Muscle layer of duodenum (tissue), 2 donors: ENCODE results near the gene ABCB9.
"Not testable (repeated sequence)": the region's sequence is repeated elsewhere in the genome, so short reads cannot be mapped to it uniquely, and the experiment has no call there.

Experiments
- H3K27ac ChIP-seq: one replicate; pipeline ENCODE4 v1.7.0; 2013; ENCODE audit warnings: mild to moderate bottlenecking, low read length
- H3K27me3 ChIP-seq: one replicate; pipeline ENCODE4 v1.7.0; 2013; ENCODE audit warnings: low read depth, mild to moderate bottlenecking, control low read depth, low read length
- H3K36me3 ChIP-seq, 2 donors: one replicate each; pipeline ENCODE4 v1.7.0; 2013; ENCODE audit warnings: low read length in 2 of 2, control low read depth in 1 of 2, mild to moderate bottlenecking in 1 of 2; ENCODE audit not compliant: insufficient read depth in 2 of 2, control insufficient read depth in 1 of 2
- H3K4me1 ChIP-seq, 2 donors: one replicate each; pipeline ENCODE4 v1.7.0; 2013; ENCODE audit warnings: low read length in 2 of 2, mild to moderate bottlenecking in 2 of 2, control low read depth in 1 of 2, moderate library complexity in 1 of 2; ENCODE audit not compliant: insufficient read depth in 2 of 2, control insufficient read depth in 1 of 2
- H3K4me3 ChIP-seq, 2 donors: one replicate each; pipeline ENCODE4 v1.7.0; 2013; ENCODE audit warnings: low read length in 2 of 2, low read depth in 1 of 2, mild to moderate bottlenecking in 1 of 2
- H3K9me3 ChIP-seq, 2 donors: one replicate each; pipeline ENCODE4 v1.7.0; 2013; ENCODE audit warnings: low read length in 2 of 2, control low read depth in 1 of 2, mild to moderate bottlenecking in 1 of 2; ENCODE audit not compliant: control insufficient read depth in 1 of 2
- donor health status: healthy.

The ABCB9 gene

GRCh38 chr12:122941351-122941750 lies 24.9 kb downstream of the ABCB9 start:
- not testable (repeated sequence) for H3K9me3 ChIP-seq, H3K4me1 ChIP-seq, H3K27me3 ChIP-seq, H3K36me3 ChIP-seq, H3K4me3 ChIP-seq, H3K27ac ChIP-seq

GRCh38 chr12:122939125-122939524 lies 27.1 kb downstream of the ABCB9 start:
- Histone ChIP-seq H3K36me3 (no peaks in the 10 kb centered on the region), H3K27me3 (no peaks in the 10 kb centered on the region)

GRCh38 chr12:122937622-122938091 lies 28.6 kb downstream of the ABCB9 start:
- Histone ChIP-seq H3K4me3 (no peak overlapping the region), H3K9me3 (no peaks in the 10 kb centered on the region), H3K27ac (no peak overlapping the region), H3K4me1 (no peaks in the 10 kb centered on the region), H3K36me3 (peaks cover 0 to 2% of the 10 kb centered on the region in 2 donors), H3K27me3 (no peaks in the 10 kb centered on the region)

More at GRCh38 chr12:122939125-122939524, 27.1 kb downstream of the ABCB9 start:
- H3K4me1 ChIP-seq: no peaks in the 10 kb centered on the region
- H3K4me3 ChIP-seq: no peak overlapping the region
- no peak overlapping the region for H3K27ac ChIP-seq
- no peaks in the 10 kb centered on the region for H3K9me3 ChIP-seq

GRCh38 chr12:122935318-122935717 lies 30.9 kb downstream of the ABCB9 start:
- no peaks in the 10 kb centered on the region for H3K4me1 ChIP-seq
- no peak overlapping the region for H3K4me3 ChIP-seq
- peaks cover 0 to 10% of the 10 kb centered on the region in 2 donors for H3K36me3 ChIP-seq
- no peaks in the 10 kb centered on the region for H3K9me3 ChIP-seq
- no peak overlapping the region for H3K27ac ChIP-seq
- no peaks in the 10 kb centered on the region for H3K27me3 ChIP-seq

- Histone ChIP-seq H3K4me3 (no peak overlapping the region), H3K36me3 (peaks cover 0 to 10% of the 10 kb centered on the region in 2 donors), H3K9me3 (no peaks in the 10 kb centered on the region), H3K27ac (no peak overlapping the region), H3K4me1 (no peaks in the 10 kb centered on the region), H3K27me3 (no peaks in the 10 kb centered on the region)
Observed at GRCh38 chr12:122934722-122935121, 31.5 kb downstream of the ABCB9 start.

GRCh38 chr12:122932207-122932606 lies 34.1 kb downstream of the ABCB9 start:
- no peaks in the 10 kb centered on the region for H3K4me1 ChIP-seq
- H3K9me3 ChIP-seq: no peaks in the 10 kb centered on the region
- H3K27ac ChIP-seq: no peak overlapping the region
- no peaks in the 10 kb centered on the region for H3K27me3 ChIP-seq
- peaks cover 0 to 10% of the 10 kb centered on the region in 2 donors for H3K36me3 ChIP-seq
- H3K4me3 ChIP-seq: no peak overlapping the region

- H3K4me1 ChIP-seq: no peaks in the 10 kb centered on the region
- peaks cover 0 to 10% of the 10 kb centered on the region in 2 donors for H3K36me3 ChIP-seq
- H3K4me3 ChIP-seq: no peak overlapping the region
- no peaks in the 10 kb centered on the region for H3K27me3 ChIP-seq
- no peak overlapping the region for H3K27ac ChIP-seq
- H3K9me3 ChIP-seq: no peaks in the 10 kb centered on the region
Observed at GRCh38 chr12:122929812-122930211, 36.5 kb downstream of the ABCB9 start.

- Histone ChIP-seq H3K27me3 (no peaks in the 10 kb centered on the region), H3K27ac (no peak overlapping the region), H3K9me3 (no peaks in the 10 kb centered on the region), H3K36me3 (peaks cover 0 to 10% of the 10 kb centered on the region in 2 donors), H3K4me3 (no peak overlapping the region), H3K4me1 (no peaks in the 10 kb centered on the region)
Observed at GRCh38 chr12:122929148-122929538, 37.1 kb downstream of the ABCB9 start.

- no peaks in the 10 kb centered on the region for H3K27me3 ChIP-seq
- H3K27ac ChIP-seq: no peak overlapping the region
- H3K9me3 ChIP-seq: no peaks in the 10 kb centered on the region
- H3K4me1 ChIP-seq: no peaks in the 10 kb centered on the region
- H3K4me3 ChIP-seq: no peak overlapping the region
- H3K36me3 ChIP-seq: peaks cover 0 to 10% of the 10 kb centered on the region in 2 donors
Observed at GRCh38 chr12:122928404-122929147, 37.7 kb downstream of the ABCB9 start.

GRCh38 chr12:122927756-122928403 lies 38.4 kb downstream of the ABCB9 start:
- Histone ChIP-seq H3K27me3 (no peaks in the 10 kb centered on the region), H3K36me3 (peaks cover 0 to 10% of the 10 kb centered on the region in 2 donors), H3K4me3 (no peak overlapping the region), H3K27ac (no peak overlapping the region), H3K9me3 (no peaks in the 10 kb centered on the region), H3K4me1 (no peaks in the 10 kb centered on the region)

GRCh38 chr12:122921917-122922316 lies 44.3 kb downstream of the ABCB9 start:
- no peaks in the 10 kb centered on the region for H3K36me3 ChIP-seq
- no peak overlapping the region for H3K4me3 ChIP-seq
- H3K27me3 ChIP-seq: no peaks in the 10 kb centered on the region
- no peaks in the 10 kb centered on the region for H3K9me3 ChIP-seq
- H3K4me1 ChIP-seq: peaks cover 6 to 13% of the 10 kb centered on the region in 2 donors
- no peak overlapping the region for H3K27ac ChIP-seq
